ENCODE data around the gene STAB2.

STAB2 gene, protein sequence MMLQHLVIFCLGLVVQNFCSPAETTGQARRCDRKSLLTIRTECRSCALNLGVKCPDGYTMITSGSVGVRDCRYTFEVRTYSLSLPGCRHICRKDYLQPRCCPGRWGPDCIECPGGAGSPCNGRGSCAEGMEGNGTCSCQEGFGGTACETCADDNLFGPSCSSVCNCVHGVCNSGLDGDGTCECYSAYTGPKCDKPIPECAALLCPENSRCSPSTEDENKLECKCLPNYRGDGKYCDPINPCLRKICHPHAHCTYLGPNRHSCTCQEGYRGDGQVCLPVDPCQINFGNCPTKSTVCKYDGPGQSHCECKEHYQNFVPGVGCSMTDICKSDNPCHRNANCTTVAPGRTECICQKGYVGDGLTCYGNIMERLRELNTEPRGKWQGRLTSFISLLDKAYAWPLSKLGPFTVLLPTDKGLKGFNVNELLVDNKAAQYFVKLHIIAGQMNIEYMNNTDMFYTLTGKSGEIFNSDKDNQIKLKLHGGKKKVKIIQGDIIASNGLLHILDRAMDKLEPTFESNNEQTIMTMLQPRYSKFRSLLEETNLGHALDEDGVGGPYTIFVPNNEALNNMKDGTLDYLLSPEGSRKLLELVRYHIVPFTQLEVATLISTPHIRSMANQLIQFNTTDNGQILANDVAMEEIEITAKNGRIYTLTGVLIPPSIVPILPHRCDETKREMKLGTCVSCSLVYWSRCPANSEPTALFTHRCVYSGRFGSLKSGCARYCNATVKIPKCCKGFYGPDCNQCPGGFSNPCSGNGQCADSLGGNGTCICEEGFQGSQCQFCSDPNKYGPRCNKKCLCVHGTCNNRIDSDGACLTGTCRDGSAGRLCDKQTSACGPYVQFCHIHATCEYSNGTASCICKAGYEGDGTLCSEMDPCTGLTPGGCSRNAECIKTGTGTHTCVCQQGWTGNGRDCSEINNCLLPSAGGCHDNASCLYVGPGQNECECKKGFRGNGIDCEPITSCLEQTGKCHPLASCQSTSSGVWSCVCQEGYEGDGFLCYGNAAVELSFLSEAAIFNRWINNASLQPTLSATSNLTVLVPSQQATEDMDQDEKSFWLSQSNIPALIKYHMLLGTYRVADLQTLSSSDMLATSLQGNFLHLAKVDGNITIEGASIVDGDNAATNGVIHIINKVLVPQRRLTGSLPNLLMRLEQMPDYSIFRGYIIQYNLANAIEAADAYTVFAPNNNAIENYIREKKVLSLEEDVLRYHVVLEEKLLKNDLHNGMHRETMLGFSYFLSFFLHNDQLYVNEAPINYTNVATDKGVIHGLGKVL (N-terminal part only)

DNA sequence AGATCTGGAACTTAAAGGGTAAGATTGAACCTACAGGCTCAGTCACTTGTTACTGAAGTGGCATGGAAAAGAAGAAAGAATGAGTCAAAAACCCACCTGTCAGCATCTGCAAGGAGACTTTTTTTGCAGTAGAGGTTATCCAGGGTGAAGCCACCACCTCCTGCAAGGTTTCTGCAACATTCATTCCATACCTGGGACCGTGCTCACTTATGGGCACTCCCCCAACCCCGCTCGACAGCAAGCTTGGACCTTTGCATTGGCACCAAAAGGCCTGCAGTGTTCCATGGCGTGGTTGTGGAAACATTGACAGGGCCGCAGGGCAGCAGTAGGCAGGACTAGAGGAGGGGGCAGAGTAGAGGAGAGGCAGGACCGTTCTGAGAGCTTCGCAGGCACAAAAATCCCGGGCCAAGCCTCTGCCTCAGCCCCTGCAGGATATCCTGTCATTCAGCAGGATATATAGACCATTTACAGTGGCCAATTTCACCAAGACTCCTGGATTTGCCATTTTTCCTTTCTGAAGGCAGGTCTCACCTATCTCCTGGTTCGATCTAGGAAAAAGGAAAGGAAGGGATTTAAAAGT, at the start of gene STAB2:
Gene STAB2, plus strand, starts transcription at position 483 of the 580 bp plus-strand sequence. CDS start 204 bp downstream, outside the sequence.
- Histone ChIP-seq H3K9ac (ENCODE audit: low read length) (no peak within 1 kb of the TSS), H3K27ac (ENCODE audit: low read depth, low read length) (no peak within 1 kb of the TSS), H3K27me3 (ENCODE audit: control insufficient read depth, insufficient read depth, low read length) (no peaks in the 10 kb centered on the region), H3K36me3 (ENCODE audit: control insufficient read depth, insufficient read depth, low read length) (no peaks in the 10 kb centered on the region), H3K4me3 (ENCODE audit: low read length) (no peak within 1 kb of the TSS), H3K4me1 (ENCODE audit: control insufficient read depth, insufficient read depth, low read length) (no peaks in the 10 kb centered on the region)

GRCh38 chr12:103538397-103538796, 48.7 kb upstream of the STAB2 start:
- Histone ChIP-seq H3K27ac (ENCODE audit: low read depth, low read length) (no peak overlapping the region), H3K36me3 (ENCODE audit: control insufficient read depth, insufficient read depth, low read length) (no peaks in the 10 kb centered on the region), H3K9ac (ENCODE audit: low read length) (no peak overlapping the region), H3K4me3 (ENCODE audit: low read length) (no peak overlapping the region), H3K4me1 (ENCODE audit: control insufficient read depth, insufficient read depth, low read length) (no peaks in the 10 kb centered on the region), H3K27me3 (ENCODE audit: control insufficient read depth, insufficient read depth, low read length) (no peaks in the 10 kb centered on the region)

GRCh38 chr12:103540319-103540718, 46.8 kb upstream of the STAB2 start:
- Histone ChIP-seq H3K27ac (ENCODE audit: low read depth, low read length) (no peak overlapping the region), H3K9ac (ENCODE audit: low read length) (no peak overlapping the region), H3K36me3 (ENCODE audit: control insufficient read depth, insufficient read depth, low read length) (no peaks in the 10 kb centered on the region), H3K4me3 (ENCODE audit: low read length) (no peak overlapping the region), H3K4me1 (ENCODE audit: control insufficient read depth, insufficient read depth, low read length) (no peaks in the 10 kb centered on the region), H3K27me3 (ENCODE audit: control insufficient read depth, insufficient read depth, low read length) (no peaks in the 10 kb centered on the region)

- Histone ChIP-seq H3K4me1 (ENCODE audit: control insufficient read depth, insufficient read depth, low read length) (no peaks in the 10 kb centered on the region), H3K9ac (ENCODE audit: low read length) (no peak overlapping the region), H3K36me3 (ENCODE audit: control insufficient read depth, insufficient read depth, low read length) (no peaks in the 10 kb centered on the region), H3K27ac (ENCODE audit: low read depth, low read length) (no peak overlapping the region), H3K27me3 (ENCODE audit: control insufficient read depth, insufficient read depth, low read length) (no peaks in the 10 kb centered on the region), H3K4me3 (ENCODE audit: low read length) (no peak overlapping the region)
Measured at GRCh38 chr12:103542078-103542477, 45.0 kb upstream of the STAB2 start.

DNA sequence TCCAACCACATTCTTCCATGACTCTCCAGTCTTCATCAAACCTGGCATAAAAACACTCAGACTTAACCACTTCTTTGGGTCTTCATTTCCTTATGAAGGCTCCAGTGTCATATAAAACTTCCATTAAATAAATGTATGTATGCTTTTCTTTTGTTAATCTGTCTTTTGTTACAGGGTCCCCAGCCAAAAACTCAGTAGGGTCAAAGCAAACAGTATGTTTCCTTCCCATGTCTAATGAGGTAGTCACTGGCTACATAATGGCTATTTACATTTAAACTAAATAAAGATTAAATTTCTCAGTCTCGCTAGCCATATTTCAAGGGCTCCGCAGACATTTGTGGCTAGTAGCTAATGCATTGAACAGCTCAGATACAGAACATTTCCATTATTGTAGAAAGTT, 40.1 kb upstream of the STAB2 start:
- Histone ChIP-seq H3K4me3 (ENCODE audit: low read length) (no peak overlapping the region), H3K9ac (ENCODE audit: low read length) (no peak overlapping the region), H3K27ac (ENCODE audit: low read depth, low read length) (no peak overlapping the region), H3K27me3 (ENCODE audit: control insufficient read depth, insufficient read depth, low read length) (no peaks in the 10 kb centered on the region), H3K4me1 (ENCODE audit: control insufficient read depth, insufficient read depth, low read length) (no peaks in the 10 kb centered on the region), H3K36me3 (ENCODE audit: control insufficient read depth, insufficient read depth, low read length) (no peaks in the 10 kb centered on the region)

- H3K36me3 ChIP-seq (ENCODE audit: control insufficient read depth, insufficient read depth, low read length): no peaks in the 10 kb centered on the region
- H3K27me3 ChIP-seq (ENCODE audit: control insufficient read depth, insufficient read depth, low read length): no peaks in the 10 kb centered on the region
Measured at GRCh38 chr12:103547376-103547775, 39.7 kb upstream of the STAB2 start.

GRCh38 chr12:103547929-103548328, 39.1 kb upstream of the STAB2 start:
- Histone ChIP-seq H3K4me1 (ENCODE audit: control insufficient read depth, insufficient read depth, low read length) (no peaks in the 10 kb centered on the region), H3K9ac (ENCODE audit: low read length) (no peak overlapping the region), H3K27ac (ENCODE audit: low read depth, low read length) (no peak overlapping the region), H3K4me3 (ENCODE audit: low read length) (no peak overlapping the region), H3K27me3 (ENCODE audit: control insufficient read depth, insufficient read depth, low read length) (no peaks in the 10 kb centered on the region), H3K36me3 (ENCODE audit: control insufficient read depth, insufficient read depth, low read length) (no peaks in the 10 kb centered on the region)

More at GRCh38 chr12:103547376-103547775, 39.7 kb upstream of the STAB2 start:
- no peaks in the 10 kb centered on the region for H3K4me1 ChIP-seq (ENCODE audit: control insufficient read depth, insufficient read depth, low read length)
- no peak overlapping the region for H3K27ac ChIP-seq (ENCODE audit: low read depth, low read length)
- H3K4me3 ChIP-seq (ENCODE audit: low read length): no peak overlapping the region
- no peak overlapping the region for H3K9ac ChIP-seq (ENCODE audit: low read length)

DNA sequence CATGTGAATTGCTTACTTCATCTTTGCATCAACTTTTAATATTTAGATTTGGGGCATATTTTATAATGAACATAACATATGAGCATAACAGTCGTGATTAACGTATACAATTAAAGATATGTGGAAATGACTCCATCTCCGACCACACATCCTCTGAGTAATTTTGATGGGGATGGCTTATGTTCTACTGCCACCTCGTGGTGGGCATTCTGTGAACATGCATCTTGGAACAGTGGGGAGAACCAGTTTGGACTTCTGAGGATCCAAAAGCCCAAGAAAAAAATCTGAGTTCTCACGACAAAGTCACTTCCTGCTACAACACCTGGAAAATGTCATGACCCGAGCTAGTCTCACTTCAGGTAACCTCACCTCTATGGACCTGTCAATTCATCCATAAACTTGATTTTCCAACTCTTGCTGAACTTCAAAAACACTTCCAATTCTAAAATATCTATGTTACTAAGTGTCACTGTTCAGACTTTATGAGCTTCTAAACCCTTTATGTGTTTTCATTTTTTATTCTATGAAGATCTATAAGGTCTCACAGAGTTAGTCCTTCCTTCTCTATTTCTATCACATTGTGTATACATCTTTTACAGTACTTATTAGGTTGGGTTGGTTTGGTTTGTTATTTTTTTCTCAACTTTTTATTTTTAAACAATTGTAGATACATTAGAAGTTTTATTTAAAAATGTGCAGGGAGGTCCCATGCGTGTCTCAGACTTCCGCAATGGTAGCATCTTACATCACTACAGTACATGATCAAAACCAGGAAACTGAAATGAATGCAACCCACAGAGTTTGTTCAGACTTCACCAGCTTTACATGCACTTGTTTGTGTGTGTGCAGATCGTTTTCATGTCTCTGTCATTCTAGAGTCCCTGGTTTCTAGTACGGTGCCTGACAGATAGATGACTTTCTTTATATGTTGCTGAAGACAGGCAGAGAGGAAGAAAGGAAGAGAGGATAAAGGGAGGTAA, 38.2 kb upstream of the STAB2 start:
- Histone ChIP-seq H3K9ac (ENCODE audit: low read length) (no peak overlapping the region), H3K27me3 (ENCODE audit: control insufficient read depth, insufficient read depth, low read length) (no peaks in the 10 kb centered on the region), H3K27ac (ENCODE audit: low read depth, low read length) (no peak overlapping the region), H3K36me3 (ENCODE audit: control insufficient read depth, insufficient read depth, low read length) (no peaks in the 10 kb centered on the region), H3K4me1 (ENCODE audit: control insufficient read depth, insufficient read depth, low read length) (no peaks in the 10 kb centered on the region), H3K4me3 (ENCODE audit: low read length) (no peak overlapping the region)

DNA sequence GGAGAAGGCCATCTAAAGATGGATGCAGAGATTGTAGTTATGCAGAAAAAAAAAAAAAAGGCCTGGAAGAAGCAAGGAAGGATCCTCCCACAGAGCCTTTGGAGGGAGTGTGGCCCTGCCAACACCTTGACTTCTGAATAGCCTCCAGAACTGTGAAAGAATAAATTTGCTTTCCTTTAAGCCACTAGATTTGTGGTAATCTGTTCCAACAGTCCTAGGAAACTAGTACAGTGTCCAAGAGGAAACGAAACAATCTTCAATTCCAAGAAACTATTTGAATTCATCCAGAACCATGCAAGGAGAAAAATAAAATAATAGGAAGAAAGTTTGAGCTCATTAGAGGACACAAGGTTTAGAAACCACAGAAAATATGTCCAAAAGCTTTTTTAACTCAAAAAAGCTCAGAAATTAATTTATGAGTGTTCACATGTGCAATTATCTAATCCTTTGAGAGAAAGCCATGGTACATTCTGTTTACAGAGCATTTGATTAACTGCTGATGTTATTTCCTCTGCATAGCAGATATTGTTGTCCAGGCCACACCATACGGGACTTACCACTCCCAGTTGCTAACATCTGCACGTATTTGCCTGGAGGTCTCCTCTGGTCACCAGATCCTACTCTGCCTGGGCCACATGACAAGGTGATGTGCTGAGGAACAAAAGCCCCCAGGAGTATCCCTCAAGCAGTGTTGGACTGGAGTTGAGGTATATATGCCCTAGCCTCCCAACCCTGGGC, 30.0 kb upstream of the STAB2 start:
- Histone ChIP-seq H3K9ac (ENCODE audit: low read length) (no peak overlapping the region), H3K27me3 (ENCODE audit: control insufficient read depth, insufficient read depth, low read length) (no peaks in the 10 kb centered on the region), H3K4me3 (ENCODE audit: low read length) (no peak overlapping the region), H3K4me1 (ENCODE audit: control insufficient read depth, insufficient read depth, low read length) (no peaks in the 10 kb centered on the region), H3K27ac (ENCODE audit: low read depth, low read length) (peak overlapping the region; percentile 63), H3K36me3 (ENCODE audit: control insufficient read depth, insufficient read depth, low read length) (no peaks in the 10 kb centered on the region)

DNA sequence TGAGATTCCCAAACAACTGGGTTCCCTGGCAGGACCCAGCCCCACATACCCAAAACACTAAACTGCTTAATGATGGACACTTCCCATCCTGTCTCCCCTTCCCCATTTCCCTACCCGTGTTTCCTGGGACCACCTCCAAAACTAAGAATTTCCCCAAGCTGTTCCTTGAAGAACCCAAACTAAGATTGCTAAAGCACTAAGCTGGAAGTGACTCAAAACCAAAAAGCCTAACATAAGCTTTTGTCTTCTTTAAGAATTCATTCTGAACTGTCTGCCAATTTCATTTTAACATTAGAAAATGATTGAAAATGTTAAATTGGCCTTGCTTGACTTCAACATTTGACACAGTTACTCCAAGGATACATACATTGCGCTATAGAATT, 29.5 kb upstream of the STAB2 start:
- H3K4me1 ChIP-seq (ENCODE audit: control insufficient read depth, insufficient read depth, low read length): no peaks in the 10 kb centered on the region
- H3K27me3 ChIP-seq (ENCODE audit: control insufficient read depth, insufficient read depth, low read length): no peaks in the 10 kb centered on the region
- no peak overlapping the region for H3K9ac ChIP-seq (ENCODE audit: low read length)
- no peaks in the 10 kb centered on the region for H3K36me3 ChIP-seq (ENCODE audit: control insufficient read depth, insufficient read depth, low read length)
- no peak overlapping the region for H3K4me3 ChIP-seq (ENCODE audit: low read length)
- H3K27ac ChIP-seq (ENCODE audit: low read depth, low read length): peak overlapping the region; percentile 63

- Histone ChIP-seq H3K36me3 (ENCODE audit: control insufficient read depth, insufficient read depth, low read length) (no peaks in the 10 kb centered on the region), H3K9ac (ENCODE audit: low read length) (no peak overlapping the region), H3K27ac (ENCODE audit: low read depth, low read length) (no peak overlapping the region), H3K27me3 (ENCODE audit: control insufficient read depth, insufficient read depth, low read length) (no peaks in the 10 kb centered on the region), H3K4me3 (ENCODE audit: low read length) (no peak overlapping the region), H3K4me1 (ENCODE audit: control insufficient read depth, insufficient read depth, low read length) (no peaks in the 10 kb centered on the region)
Measured at GRCh38 chr12:103558879-103559278, 28.2 kb upstream of the STAB2 start.

All from rectal smooth muscle tissue (tissue), 1 donor.